OCI-LY3 (cell line): ENCODE measurements around the gene BICD2.

ENCODE experiments used
- CTCF ChIP-seq: fragments of 200-600, 300-600 bp; sonication (generic); IDR thresholded peaks from 2 replicates; pipeline ENCODE4 v1.5.1; 2014; ENCODE audit warnings: antibody characterized with exemption, low read length, low read depth
- EZH2phosphoT487 ChIP-seq: fragments of 200-600 bp; shearing (Covaris generic); IDR thresholded peaks from 2 replicates; pipeline ENCODE4 v1.6.1; 2018; ENCODE audit warnings: antibody characterized with exemption, mixed run types, low read depth

- TF ChIP-seq CTCF (no peak), EZH2phosphoT487 (no peak)
These were observed 7.8 kb downstream of the BICD2 start for GRCh38 chr9:92756792-92757191.
